ENCODE data around the gene CPZ. TPM values are rescaled to one million over a fixed set of nuclear protein-coding genes. Genes with fewer than 3 reads are reported as not detected.

The CPZ gene
- polyA plus RNA-seq, 4 donors, result 19.4 to 40.0 (median 26.6) TPM

Other genes with a start within 250 kb of the CPZ start
- 10 to 100 TPM; 13.0 to 18.6 (median 15.7) TPM for gene ACOX3, start 152.0 kb upstream of the CPZ start, polyA plus RNA-seq (ENCODE audit: insufficient read length in 4 of 4)
- gene TRMT44, start 152.0 kb upstream of the CPZ start, polyA plus RNA-seq (ENCODE audit: insufficient read length in 4 of 4), result 10 to 100 TPM; 11.4 to 20.0 (median 14.1) TPM
- 1 to 10 TPM in 1 of 4 donors, under 1 TPM in 3; 0.34 to 1.3 (median 0.83) TPM for gene GPR78, start 12.4 kb upstream of the CPZ start, polyA plus RNA-seq (ENCODE audit: insufficient read length in 4 of 4)